HEK293 (cell line): ENCODE results near the gene PCDHB10.
"Not testable (repeated sequence)": the region's sequence is repeated elsewhere in the genome, so short reads cannot be mapped to it uniquely, and the experiment has no call there.

Experiments used
- CTCF ChIA-PET: fragments of 350-600 bp; formaldehyde crosslinking; extraction: SDS; loops from one replicate; lab custom pipeline; 2021; ENCODE audit warnings: antibody characterized with exemption; lab: Yijun Ruan, JAX
- POLR2A ChIA-PET: fragments of 300-600 bp; formaldehyde crosslinking; extraction: SDS; loops from one replicate; lab custom pipeline; 2020; ENCODE audit warnings: antibody characterized with exemption, inconsistent platforms; lab: Yijun Ruan, JAX
- H3K27ac ChIP-seq: fragments of 200-500 bp; sonication (Bioruptor generic); 2 replicates; pipeline ENCODE4 v1.5.1; 2014; ENCODE audit warnings: low read depth, low read length, control low read depth, inconsistent platforms; ENCODE audit errors: extremely low read depth
- H3K36me3 ChIP-seq, 2 experiments: fragments of 200-500 bp in 1 of 2; sonication (Bioruptor generic) in 1 of 2; 1 replicate in 1 of 2; 2 replicates in 1 of 2; pipeline ENCODE4 v1.5.1; 2014 to 2017; ENCODE audit warnings: inconsistent platforms in 2 of 2, low read length in 2 of 2; ENCODE audit not compliant: control insufficient read depth in 2 of 2, insufficient read depth in 1 of 2
- H3K4me1 ChIP-seq: fragments of 200-500 bp; sonication (Bioruptor generic); 2 replicates; pipeline ENCODE4 v1.5.1; 2014; ENCODE audit warnings: mild to moderate bottlenecking, low read length, inconsistent platforms; ENCODE audit not compliant: control insufficient read depth, insufficient read depth
- H3K4me3 ChIP-seq: 2 replicates; pipeline ENCODE4 v1.5.1; 2011; ENCODE audit warnings: low read depth, mild to moderate bottlenecking, control low read depth, low read length, moderate library complexity
- H3K9me3 ChIP-seq: fragments of 200-500 bp; sonication (Bioruptor generic); 2 replicates; pipeline ENCODE4 v1.5.1; 2014; ENCODE audit warnings: low read depth, low read length, inconsistent platforms; ENCODE audit not compliant: control insufficient read depth, insufficient read depth
- BCL11B ChIP-seq: fragments of 450-650 bp; formaldehyde crosslinking; IDR thresholded peaks from 2 replicates; pipeline ENCODE4 v1.5.1; 2016; ENCODE audit warnings: low read depth, missing biosample characterization, missing genetic modification characterization
- EGR2 ChIP-seq: fragments of 450-650 bp; formaldehyde crosslinking; IDR thresholded peaks from 2 replicates; pipeline ENCODE4 v1.5.1; 2016; ENCODE audit warnings: low read depth, missing biosample characterization, missing genetic modification characterization
- ELK4 ChIP-seq: IDR thresholded peaks from 2 replicates; pipeline ENCODE4 v1.6.1; 2011; ENCODE audit warnings: mild to moderate bottlenecking, low read depth, low read length, borderline replicate concordance
- IKZF3 ChIP-seq: fragments of 450-650 bp; IDR thresholded peaks from 2 replicates; pipeline ENCODE4 v1.5.0; 2018; ENCODE audit warnings: missing biosample characterization, mild to moderate bottlenecking, missing genetic modification characterization, moderate library complexity
- SCRT1 ChIP-seq: fragments of 450-650 bp; formaldehyde crosslinking; IDR thresholded peaks from 2 replicates; pipeline ENCODE4 v1.5.1; 2016; ENCODE audit warnings: missing biosample characterization, missing genetic modification characterization, borderline replicate concordance
- ZBTB44 ChIP-seq: fragments of 450-650 bp; IDR thresholded peaks from 2 replicates; pipeline ENCODE4 v1.5.1; 2018; ENCODE audit warnings: missing biosample characterization, mild to moderate bottlenecking, missing genetic modification characterization
- ZBTB7A ChIP-seq: fragments of 450-650 bp; formaldehyde crosslinking; IDR thresholded peaks from 2 replicates; pipeline ENCODE4 v1.5.1; 2016; ENCODE audit warnings: low read depth, missing biosample characterization, missing genetic modification characterization
- ZNF146 ChIP-seq: fragments of 450-650 bp; formaldehyde crosslinking; IDR thresholded peaks from 2 replicates; pipeline ENCODE4 v1.5.1; 2016; ENCODE audit warnings: missing biosample characterization, missing genetic modification characterization
- ZNF148 ChIP-seq: fragments of 450-650 bp; formaldehyde crosslinking; IDR thresholded peaks from 2 replicates; pipeline ENCODE4 v1.5.0; 2017; ENCODE audit warnings: missing biosample characterization, missing genetic modification characterization, borderline replicate concordance
- ZNF157 ChIP-seq: fragments of 450-650 bp; formaldehyde crosslinking; IDR thresholded peaks from 2 replicates; pipeline ENCODE4 v1.5.1; 2016; ENCODE audit warnings: missing biosample characterization, missing genetic modification characterization
- ZNF169 ChIP-seq: fragments of 450-650 bp; formaldehyde crosslinking; IDR thresholded peaks from 2 replicates; pipeline ENCODE4 v1.5.1; 2016; ENCODE audit warnings: missing biosample characterization, missing genetic modification characterization
- ZNF202 ChIP-seq: fragments of 450-650 bp; formaldehyde crosslinking; IDR thresholded peaks from 2 replicates; pipeline ENCODE4 v1.5.1; 2016; ENCODE audit warnings: missing biosample characterization, missing genetic modification characterization, borderline replicate concordance
- ZNF26 ChIP-seq: fragments of 450-650 bp; formaldehyde crosslinking; IDR thresholded peaks from 2 replicates; pipeline ENCODE4 v1.5.1; 2016; ENCODE audit warnings: missing biosample characterization, missing genetic modification characterization
- ZNF391 ChIP-seq: fragments of 450-650 bp; formaldehyde crosslinking; IDR thresholded peaks from 2 replicates; pipeline ENCODE4 v1.5.1; 2016; ENCODE audit warnings: low read depth, missing biosample characterization, missing genetic modification characterization, borderline replicate concordance
- ZNF645 ChIP-seq: fragments of 450-650 bp; formaldehyde crosslinking; IDR thresholded peaks from 2 replicates; pipeline ENCODE4; 2016; ENCODE audit warnings: missing biosample characterization, missing genetic modification characterization
- ZNF654 ChIP-seq: fragments of 450-650 bp; formaldehyde crosslinking; IDR thresholded peaks from 2 replicates; pipeline ENCODE4 v1.5.1; 2016; ENCODE audit warnings: low read depth, missing biosample characterization, missing genetic modification characterization

The PCDHB10 gene

GRCh38 chr5:141225421-141225820, 33.3 kb downstream of the PCDHB10 start:
- H3K9me3 ChIP-seq, POLR2A ChIA-PET, H3K4me3 ChIP-seq, H3K36me3 ChIP-seq, CTCF ChIA-PET, H3K4me1 ChIP-seq, H3K27ac ChIP-seq: not testable (repeated sequence)

- Histone ChIP-seq H3K4me3 (peak overlapping the region; percentile 33), H3K27ac (no peak overlapping the region), H3K36me3 (no peaks in the 10 kb centered on the region), H3K4me1 (no peaks in the 10 kb centered on the region), H3K9me3 (no peaks in the 10 kb centered on the region)
- ChIA-PET POLR2A (no interaction called here), CTCF (interaction anchor here (0.6 to 2.3 kb wide), 26 partner anchors 10 to 408 kb away, joined by 3 to 20 read pairs (median 4); partner anchors contain the start of genes PCDHB10, PCDHB12, PCDHB14 and PCDHB15)
- TF ChIP-seq ZNF654 (tag by site-specific recombination) (peak; percentile 62), ZNF202 (tag by site-specific recombination) (no peak), ZNF26 (tag by site-specific recombination) (no peak), ELK4 (no peak), ZNF169 (tag by site-specific recombination) (no peak), IKZF3 (0 out of 2 replicates have a peak, but pooled peaks have one; percentile 13)
Measured at GRCh38 chr5:141234109-141234667, 42.0 kb downstream of the PCDHB10 start.

- POLR2A ChIA-PET, H3K27ac ChIP-seq, H3K4me1 ChIP-seq, H3K9me3 ChIP-seq, H3K36me3 ChIP-seq, CTCF ChIA-PET, H3K4me3 ChIP-seq: not testable (repeated sequence)
Measured at GRCh38 chr5:141235922-141236321, 43.8 kb downstream of the PCDHB10 start.

GRCh38 chr5:141236516-141237313, 44.6 kb downstream of the PCDHB10 start:
- CTCF ChIA-PET = interaction anchor here (0.6 kb wide), 1 partner anchor 13 kb away, joined by 3 read pairs; no protein-coding TSS in a partner anchor
- TF ChIP-seq EGR2 (tag by site-specific recombination) (no peak), ZNF146 (tag by site-specific recombination) (no peak), BCL11B (tag by site-specific recombination) (no peak), ZNF391 (tag by site-specific recombination) (no peak), IKZF3 (no peak), SCRT1 (tag by site-specific recombination) (no peak), ZNF157 (no peak), ZBTB44 (tag by site-specific recombination) (no peak), ZNF645 (tag by site-specific recombination) (no peak), ZNF148 (tag by site-specific recombination) (no peak), ZBTB7A (tag by site-specific recombination) (no peak)
- H3K4me1 ChIP-seq = no peaks in the 10 kb centered on the region
- H3K36me3 ChIP-seq = no peaks in the 10 kb centered on the region
- H3K4me3 ChIP-seq = no peak overlapping the region
- H3K27ac ChIP-seq = no peak overlapping the region
- H3K9me3 ChIP-seq = no peaks in the 10 kb centered on the region
- POLR2A ChIA-PET = no interaction called here
